ENCODE measurements around the gene ZNF503.

ZNF503 gene

GRCh38 chr10:75431180-75432111, 29.9 kb upstream of the ZNF503 start, which contains the start of gene LRMDA:
Gene LRMDA (plus strand): TSS chr10:75431624.
- H2AFZ ChIP-seq (ENCODE audit: insufficient read depth, low read length, poor library complexity): peak within 1 kb of the TSS; percentile 61
- peak within 1 kb of the TSS; percentile 3 for H3K4ac ChIP-seq (ENCODE audit: low read depth, low read length)
- H3K23ac ChIP-seq (ENCODE audit: low read length): no peak within 1 kb of the TSS
- H3K79me2 ChIP-seq (ENCODE audit: control insufficient read depth, insufficient read depth, low read length, poor library complexity): peaks cover 3% of the 10 kb centered on the region
- H3K79me1 ChIP-seq (ENCODE audit: low read length): peaks cover 7% of the 10 kb centered on the region
- peaks cover 24 to 34% of the 10 kb centered on the region in 2 experiments for H3K4me1 ChIP-seq (ENCODE audit: control insufficient read depth in 1 of 2, insufficient read depth in 2 of 2, low read length in 2 of 2)
- H4K91ac ChIP-seq (ENCODE audit: low read depth, low read length): peak within 1 kb of the TSS; percentile 78
- H3K27ac ChIP-seq (ENCODE audit: low read depth, low read length): peak within 1 kb of the TSS; percentile 50
- DNase-seq: no peak
- no peaks in the 10 kb centered on the region for H3K9me3 ChIP-seq (ENCODE audit: insufficient read depth, low read depth, low read length)
- H3K14ac ChIP-seq (ENCODE audit: low read length): peak within 1 kb of the TSS; percentile 28
- no peaks in the 10 kb centered on the region for H3K27me3 ChIP-seq (ENCODE audit: insufficient read depth, low read length)
- no peak within 1 kb of the TSS for H3K9ac ChIP-seq (ENCODE audit: low read length)
- H3K18ac ChIP-seq (ENCODE audit: low read length): peak within 1 kb of the TSS; percentile 43
- peak within 1 kb of the TSS; percentile 79 for H2BK12ac ChIP-seq (ENCODE audit: low read length)
- no peaks in the 10 kb centered on the region for H3K36me3 ChIP-seq (ENCODE audit: control insufficient read depth in 1 of 2, insufficient read depth in 2 of 2, low read length in 2 of 2)
- peak within 1 kb of the TSS; percentile 61 for H4K8ac ChIP-seq (ENCODE audit: low read depth, low read length)
- H2BK5ac ChIP-seq (ENCODE audit: low read depth, low read length, poor library complexity): no peak within 1 kb of the TSS
- peak within 1 kb of the TSS; percentile 88 for H2BK120ac ChIP-seq (ENCODE audit: insufficient read depth, low read length, poor library complexity)
- H4K12ac ChIP-seq (ENCODE audit: low read depth, low read length): peak within 1 kb of the TSS; percentile 10
- peak within 1 kb of the TSS; percentile 57 for H3K4me3 ChIP-seq (ENCODE audit: low read depth, low read length)
- H3K4me2 ChIP-seq (ENCODE audit: low read length): peak within 1 kb of the TSS; percentile 64
- WGBS (ENCODE audit: extremely low coverage, insufficient coverage, insufficient read length): no CpG with 5 or more reads among the region's 82 CpGs
- peak within 1 kb of the TSS; percentile 13 for H2AK5ac ChIP-seq (ENCODE audit: low read length)

DNA sequence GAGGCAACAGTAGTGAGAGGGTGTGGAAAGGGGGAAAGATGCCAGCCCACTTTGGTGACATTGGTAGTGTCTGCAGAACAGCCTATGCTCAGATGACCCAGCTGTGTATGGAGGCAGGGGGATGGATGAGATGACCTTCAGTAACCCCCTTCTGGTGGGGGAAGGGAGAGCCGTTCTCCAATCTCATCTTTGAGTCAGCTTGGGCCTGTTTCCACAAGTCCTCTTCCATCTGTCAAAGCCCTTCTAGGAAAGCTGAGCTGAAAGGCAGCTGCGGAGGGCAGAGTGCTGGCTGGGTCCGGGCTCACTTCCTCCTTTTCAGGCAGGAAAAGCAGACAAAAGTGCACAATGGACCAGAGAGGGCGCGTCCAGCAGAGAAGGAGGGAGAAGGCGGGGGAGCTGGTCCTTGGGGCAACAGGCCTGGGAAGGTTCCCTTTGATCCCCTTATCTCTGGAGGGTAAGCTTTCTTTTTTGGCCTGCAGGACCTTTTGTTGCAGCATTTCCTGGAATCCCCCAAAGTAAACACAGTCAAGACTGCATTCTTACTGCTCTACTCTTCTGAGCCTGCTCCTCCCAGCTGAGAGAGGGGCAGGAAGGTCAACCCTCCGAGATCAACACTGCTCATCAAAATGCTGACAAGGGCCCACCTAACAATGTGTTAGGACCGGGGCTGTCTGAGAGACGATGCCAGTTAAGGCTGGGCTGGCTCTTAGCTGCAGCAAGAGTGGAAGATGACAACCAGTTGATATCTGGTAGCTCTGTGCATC, 28.6 kb upstream of the ZNF503 start:
- H3K79me1 ChIP-seq (ENCODE audit: low read length): peaks cover 7% of the 10 kb centered on the region
- H2BK5ac ChIP-seq (ENCODE audit: low read depth, low read length, poor library complexity): no peak overlapping the region
- no peak overlapping the region for H3K18ac ChIP-seq (ENCODE audit: low read length)
- no peak overlapping the region for H2AK5ac ChIP-seq (ENCODE audit: low read length)
- DNase-seq: no peak
- H3K4ac ChIP-seq (ENCODE audit: low read depth, low read length): no peak overlapping the region
- H2BK12ac ChIP-seq (ENCODE audit: low read length): no peak overlapping the region
- H3K4me3 ChIP-seq (ENCODE audit: low read depth, low read length): no peak overlapping the region
- peaks cover 3% of the 10 kb centered on the region for H3K79me2 ChIP-seq (ENCODE audit: control insufficient read depth, insufficient read depth, low read length, poor library complexity)
- H2BK120ac ChIP-seq (ENCODE audit: insufficient read depth, low read length, poor library complexity): no peak overlapping the region
- no CpG with 5 or more reads among the region's 9 CpGs for WGBS (ENCODE audit: extremely low coverage, insufficient coverage, insufficient read length)
- no peak overlapping the region for H4K8ac ChIP-seq (ENCODE audit: low read depth, low read length)
- no peak overlapping the region for H3K14ac ChIP-seq (ENCODE audit: low read length)
- H3K27ac ChIP-seq (ENCODE audit: low read depth, low read length): peak overlapping the region; percentile 50
- H3K23ac ChIP-seq (ENCODE audit: low read length): no peak overlapping the region
- peaks cover 24 to 34% of the 10 kb centered on the region in 2 experiments for H3K4me1 ChIP-seq (ENCODE audit: control insufficient read depth in 1 of 2, insufficient read depth in 2 of 2, low read length in 2 of 2)
- H3K9ac ChIP-seq (ENCODE audit: low read length): no peak overlapping the region
- no peaks in the 10 kb centered on the region for H3K36me3 ChIP-seq (ENCODE audit: control insufficient read depth in 1 of 2, insufficient read depth in 2 of 2, low read length in 2 of 2)
- no peak overlapping the region for H3K4me2 ChIP-seq (ENCODE audit: low read length)
- H2AFZ ChIP-seq (ENCODE audit: insufficient read depth, low read length, poor library complexity): peak overlapping the region; percentile 11
- H3K9me3 ChIP-seq (ENCODE audit: insufficient read depth, low read depth, low read length): no peaks in the 10 kb centered on the region
- H4K12ac ChIP-seq (ENCODE audit: low read depth, low read length): no peak overlapping the region
- no peaks in the 10 kb centered on the region for H3K27me3 ChIP-seq (ENCODE audit: insufficient read depth, low read length)
- no peak overlapping the region for H4K91ac ChIP-seq (ENCODE audit: low read depth, low read length)

- Histone ChIP-seq H3K14ac (ENCODE audit: low read length) (no peak overlapping the region), H2AK5ac (ENCODE audit: low read length) (no peak overlapping the region), H3K4me1 (ENCODE audit: control insufficient read depth in 1 of 2, insufficient read depth in 2 of 2, low read length in 2 of 2) (peaks cover 24 to 34% of the 10 kb centered on the region in 2 experiments), H3K9me3 (ENCODE audit: insufficient read depth, low read depth, low read length) (no peaks in the 10 kb centered on the region), H4K12ac (ENCODE audit: low read depth, low read length) (no peak overlapping the region), H3K36me3 (ENCODE audit: control insufficient read depth in 1 of 2, insufficient read depth in 2 of 2, low read length in 2 of 2) (no peaks in the 10 kb centered on the region), H2BK120ac (ENCODE audit: insufficient read depth, low read length, poor library complexity) (no peak overlapping the region), H3K4ac (ENCODE audit: low read depth, low read length) (no peak overlapping the region), H2AFZ (ENCODE audit: insufficient read depth, low read length, poor library complexity) (no peak overlapping the region), H4K8ac (ENCODE audit: low read depth, low read length) (no peak overlapping the region), H3K18ac (ENCODE audit: low read length) (no peak overlapping the region), H3K23ac (ENCODE audit: low read length) (no peak overlapping the region), H3K27me3 (ENCODE audit: insufficient read depth, low read length) (no peaks in the 10 kb centered on the region), H3K4me3 (ENCODE audit: low read depth, low read length) (no peak overlapping the region), H2BK12ac (ENCODE audit: low read length) (peak overlapping the region; percentile 51), H4K91ac (ENCODE audit: low read depth, low read length) (peak overlapping the region; percentile 32), H3K27ac (ENCODE audit: low read depth, low read length) (no peak overlapping the region), H3K4me2 (ENCODE audit: low read length) (no peak overlapping the region), H3K79me1 (ENCODE audit: low read length) (peaks cover 7% of the 10 kb centered on the region), H2BK5ac (ENCODE audit: low read depth, low read length, poor library complexity) (no peak overlapping the region), H3K9ac (ENCODE audit: low read length) (no peak overlapping the region), H3K79me2 (ENCODE audit: control insufficient read depth, insufficient read depth, low read length, poor library complexity) (peaks cover 3% of the 10 kb centered on the region)
- no peak for DNase-seq
- no CpG with 5 or more reads among the region's 5 CpGs for WGBS (ENCODE audit: extremely low coverage, insufficient coverage, insufficient read length)
Observed at GRCh38 chr10:75429159-75429827, 27.7 kb upstream of the ZNF503 start.
